HG03442 (cell line): ENCODE measurements around the gene DLGAP4.

Experiments used
- ATAC-seq: cut with Tn5 transposase; IDR thresholded peaks from one replicate; pipeline ENCODE4 v1.9.1; 2021; ENCODE audit warnings: mild to moderate bottlenecking, moderate library complexity; ENCODE audit not compliant: unreplicated experiment

DLGAP4 gene

GRCh38 chr20:36273414-36274180 lies 32.5 kb upstream of the DLGAP4 start:
- ATAC-seq, result no peak

DNA sequence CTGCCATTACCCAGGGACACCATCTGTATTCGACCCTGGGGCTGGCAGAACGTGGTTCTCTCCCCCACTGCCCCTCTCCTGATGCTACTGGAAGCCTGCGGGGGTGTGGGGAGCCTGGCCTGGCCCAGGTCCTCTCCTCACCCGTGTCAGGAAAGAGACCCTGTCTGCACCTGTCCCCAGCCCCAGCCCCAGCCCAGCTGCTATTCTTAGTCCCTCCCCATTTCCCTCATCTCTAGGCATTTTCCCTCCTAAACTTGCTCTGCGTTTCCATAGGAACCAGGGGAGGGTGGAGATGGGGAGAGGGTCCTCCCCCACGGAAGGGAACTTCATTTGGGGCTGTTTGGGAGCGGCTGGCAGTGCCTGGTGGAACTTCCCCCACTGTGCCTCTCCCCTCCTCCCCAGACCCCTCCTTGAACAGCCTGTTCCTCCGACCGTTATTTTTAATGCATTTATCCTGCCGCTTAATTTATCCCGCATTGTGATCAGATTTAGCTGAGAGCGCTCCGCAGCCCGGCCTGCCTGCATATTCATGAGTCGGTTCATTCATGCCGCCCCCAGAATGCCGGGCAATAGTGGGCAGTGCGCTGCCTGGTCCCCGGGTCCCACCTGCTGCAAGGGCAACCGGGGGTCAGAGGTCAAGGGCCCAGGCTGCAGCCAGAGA lies 31.8 kb upstream of the DLGAP4 start:
- ATAC-seq, result no peak

- no peak for ATAC-seq
Observed at GRCh38 chr20:36275011-36275410, 31.1 kb upstream of the DLGAP4 start.

GRCh38 chr20:36275441-36276189 lies 30.5 kb upstream of the DLGAP4 start:
- ATAC-seq, result no peak

- ATAC-seq, result no peak
Observed at GRCh38 chr20:36277546-36277945, 28.6 kb upstream of the DLGAP4 start.

DNA sequence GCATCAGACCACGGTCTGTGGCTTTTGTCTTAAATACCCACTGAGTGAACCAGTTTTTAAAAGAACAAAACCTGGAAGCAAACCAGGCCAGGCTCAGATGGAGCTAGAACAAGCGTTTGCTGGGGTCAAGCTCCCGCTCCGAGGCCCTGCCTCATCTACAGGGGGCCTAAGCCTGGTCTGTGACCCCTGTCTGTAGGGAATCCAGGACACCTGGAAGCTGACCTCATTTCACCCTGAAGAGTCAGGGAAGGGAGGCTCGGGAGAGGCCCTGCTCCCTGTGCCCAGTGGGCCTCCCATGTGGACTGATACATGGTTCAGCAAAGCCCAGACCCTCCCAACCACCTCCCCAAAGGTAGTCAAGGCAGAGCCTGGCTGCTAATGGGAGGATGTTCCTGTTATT lies 26.8 kb upstream of the DLGAP4 start:
- ATAC-seq, result no peak

GRCh38 chr20:36279776-36280175 lies 26.4 kb upstream of the DLGAP4 start:
- ATAC-seq, result no peak

DNA sequence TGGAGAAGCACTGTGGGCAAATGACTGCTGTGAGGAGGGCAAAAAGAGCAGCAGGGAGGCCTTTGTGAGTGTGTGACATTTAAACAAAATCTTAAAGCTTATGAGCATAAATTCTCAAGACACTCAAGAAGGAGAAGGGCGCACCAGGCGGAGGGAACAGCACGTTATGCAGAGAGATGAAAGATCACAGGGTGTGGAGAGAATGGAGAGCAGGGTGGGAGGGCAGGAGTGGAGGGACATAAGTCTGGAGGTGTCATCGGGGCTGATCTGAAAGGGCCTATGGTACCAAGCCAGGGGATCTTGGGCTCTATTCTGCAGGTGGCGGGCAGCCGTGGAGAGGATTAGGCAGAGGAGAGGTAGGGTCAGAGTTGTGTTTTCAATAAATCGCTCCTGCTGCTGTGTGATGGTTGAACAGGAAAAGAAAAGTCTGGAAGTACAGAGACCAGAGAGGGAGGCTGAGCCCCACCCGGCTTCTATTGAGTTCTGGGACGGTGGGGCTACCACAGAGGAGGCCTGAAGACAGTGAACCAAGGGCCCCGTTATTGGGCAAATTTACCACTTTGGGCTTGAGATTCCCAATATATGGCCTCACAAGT lies 24.3 kb upstream of the DLGAP4 start:
- no peak for ATAC-seq

- no peak for ATAC-seq
Observed at GRCh38 chr20:36284751-36285150, 21.4 kb upstream of the DLGAP4 start.

- ATAC-seq, result no peak
Observed at GRCh38 chr20:36285746-36286447, 20.2 kb upstream of the DLGAP4 start.

- no peak for ATAC-seq
Observed at GRCh38 chr20:36297656-36298055, 8.5 kb upstream of the DLGAP4 start.

- ATAC-seq, result no peak
Observed at GRCh38 chr20:36298061-36298460, 8.1 kb upstream of the DLGAP4 start.

DNA sequence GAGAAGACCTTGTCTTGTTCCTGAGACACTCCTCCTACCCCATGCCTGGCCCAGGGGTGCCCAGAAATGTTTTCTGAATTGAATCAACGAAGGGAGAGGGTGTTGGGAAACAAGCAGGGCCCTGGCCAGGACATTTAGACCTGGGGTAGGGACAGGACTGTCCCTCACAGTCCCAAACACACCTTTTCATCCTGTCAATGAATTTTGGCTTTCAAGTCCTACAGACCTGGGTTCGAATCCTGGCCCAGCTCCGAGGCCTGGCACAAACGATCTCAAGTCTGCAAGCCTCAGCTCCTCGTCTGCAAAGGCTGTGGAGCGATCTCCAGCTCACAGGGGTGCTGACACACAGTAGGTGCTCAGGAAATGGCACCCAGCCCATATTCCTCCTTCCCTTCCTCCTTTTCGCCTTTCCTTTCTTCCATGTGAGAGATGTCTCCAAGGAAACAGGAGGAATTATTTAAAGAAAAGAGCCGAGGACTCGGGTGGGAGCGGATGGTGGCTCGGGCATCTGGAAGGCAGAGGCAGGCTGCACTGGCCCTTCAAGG lies 7.3 kb upstream of the DLGAP4 start:
- no peak for ATAC-seq

- ATAC-seq, result no peak
Observed at GRCh38 chr20:36299459-36299858, 6.7 kb upstream of the DLGAP4 start.

DNA sequence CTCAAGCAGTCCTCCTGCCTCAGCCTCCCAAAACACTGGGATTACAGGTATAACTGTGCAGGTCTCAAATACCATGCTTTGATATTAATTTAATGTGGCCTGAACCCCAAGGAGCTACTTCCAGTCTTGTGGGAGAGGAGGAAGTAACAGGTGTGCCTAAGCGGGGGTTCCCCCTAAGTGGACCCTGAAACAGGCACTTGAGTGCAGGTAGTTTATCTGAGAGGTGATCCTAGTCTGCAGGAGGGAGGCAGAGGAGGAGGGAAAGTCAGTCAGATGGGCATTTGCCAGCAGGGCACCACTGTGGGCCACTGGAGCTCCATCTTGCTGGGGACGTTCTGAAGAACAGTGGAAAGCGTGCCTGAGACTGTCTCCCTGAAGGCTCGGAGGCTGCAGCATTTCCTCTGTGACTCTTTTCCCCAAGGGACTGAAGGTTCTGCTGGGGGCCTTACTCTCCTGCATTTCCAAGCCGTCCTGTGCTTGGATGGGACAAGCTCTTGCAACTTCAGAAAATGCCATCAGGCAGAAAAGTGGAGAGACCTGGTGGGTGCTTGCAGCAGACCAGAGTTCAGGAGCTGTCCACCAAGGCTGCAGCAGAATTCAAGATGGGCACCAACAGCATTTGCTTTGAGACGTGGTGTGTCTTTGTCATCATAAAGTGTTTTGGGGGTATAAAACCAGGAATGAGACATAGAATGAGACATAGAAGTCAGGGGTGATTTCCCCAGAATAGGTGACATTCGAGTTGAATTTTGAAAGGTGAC lies 4.6 kb upstream of the DLGAP4 start:
- ATAC-seq, result no peak

DNA sequence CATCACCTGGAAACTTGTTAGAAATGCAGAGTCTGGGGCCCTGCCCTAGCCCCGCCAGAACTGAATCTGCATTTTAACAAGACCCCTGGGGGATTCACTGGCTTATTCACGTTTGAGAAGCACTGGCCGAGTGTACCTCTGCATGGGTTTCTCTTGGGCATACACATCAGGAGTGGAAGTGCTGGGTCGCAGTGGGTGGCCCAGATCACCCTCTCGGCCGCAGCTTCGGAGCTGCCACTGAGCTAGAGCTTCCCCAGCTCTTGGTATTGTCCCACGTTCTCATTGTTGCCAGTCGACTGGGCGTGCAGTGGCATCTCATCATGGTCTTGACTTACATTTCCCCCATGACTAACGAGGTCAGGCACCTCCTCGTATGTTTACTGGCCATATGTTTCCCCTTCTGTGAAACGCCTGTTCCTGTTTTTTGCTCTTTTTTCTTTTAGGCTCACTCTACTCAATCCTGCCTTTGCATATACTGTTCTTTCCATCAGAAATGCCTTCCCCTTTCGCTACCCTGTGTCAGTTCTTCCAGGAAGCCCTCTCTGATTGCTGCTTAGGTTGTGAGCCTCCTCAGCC lies 3.0 kb upstream of the DLGAP4 start:
- no peak for ATAC-seq

GRCh38 chr20:36303831-36304230 lies 2.3 kb upstream of the DLGAP4 start:
- no peak for ATAC-seq

DNA sequence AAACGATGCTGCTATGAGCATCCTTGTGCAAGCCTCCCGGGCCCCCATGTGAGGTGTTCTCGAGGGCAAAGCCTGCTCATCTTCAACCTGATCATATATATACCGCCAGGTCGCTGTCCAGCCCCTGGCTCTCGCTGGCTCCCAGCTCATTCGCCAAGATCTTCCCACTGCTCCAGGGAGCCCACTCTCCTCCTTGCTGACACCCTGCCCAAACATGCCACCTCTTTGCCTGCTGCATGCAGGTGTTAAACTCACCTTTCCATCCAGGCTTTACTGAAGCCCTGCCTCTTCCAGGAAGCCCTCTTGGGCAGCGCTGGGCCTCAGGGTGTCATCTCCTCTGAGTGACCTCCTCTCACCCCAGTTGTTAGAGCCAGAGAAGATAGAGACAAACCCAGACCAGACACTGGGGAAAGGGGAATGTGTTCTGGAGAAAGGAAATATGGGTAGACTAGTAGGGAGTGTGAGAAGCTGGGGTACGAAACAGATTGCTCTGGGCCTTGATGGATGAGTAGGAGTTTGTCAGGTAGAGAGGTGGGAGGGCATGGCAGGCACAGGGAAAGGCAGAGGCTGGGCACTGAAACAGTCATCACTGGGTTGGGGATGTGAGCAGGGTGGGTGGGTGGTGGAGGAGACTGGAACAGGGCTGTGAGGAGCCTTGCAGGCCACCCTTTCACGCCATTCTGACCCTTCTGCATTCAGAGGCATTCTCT lies 1.2 kb upstream of the DLGAP4 start:
- ATAC-seq, result no peak
